ENCODE data around the gene BCL11B.

BCL11B gene

GRCh38 chr14:99266181-99267178 is 5.5 kb downstream of the BCL11B start:
- TF ChIP-seq CTCF (IDR thresholded peaks at IDR 0.05; ENCODE audit: low read depth, low read length) = peak; percentile 100
- DNase-seq (ENCODE audit: extremely low read depth, low read depth) = no peak

- TF ChIP-seq CTCF (IDR thresholded peaks at IDR 0.05; ENCODE audit: low read depth, low read length) = no peak
- no peak for DNase-seq (ENCODE audit: extremely low read depth, low read depth)
These were observed 6.4 kb downstream of the BCL11B start for GRCh38 chr14:99265571-99265970.

GRCh38 chr14:99264691-99265450 is 7.1 kb downstream of the BCL11B start:
- DNase-seq (ENCODE audit: extremely low read depth, low read depth) = no peak
- no peak for TF ChIP-seq CTCF (IDR thresholded peaks at IDR 0.05; ENCODE audit: low read depth, low read length)

- TF ChIP-seq CTCF (IDR thresholded peaks at IDR 0.05; ENCODE audit: low read depth, low read length) = no peak
- no peak for DNase-seq (ENCODE audit: extremely low read depth, low read depth)
These were observed 8.2 kb downstream of the BCL11B start for GRCh38 chr14:99263564-99264330.

GRCh38 chr14:99262977-99263448 is 9.0 kb downstream of the BCL11B start:
- TF ChIP-seq CTCF (IDR thresholded peaks at IDR 0.05; ENCODE audit: low read depth, low read length) = no peak
- DNase-seq (ENCODE audit: extremely low read depth, low read depth) = no peak

GRCh38 chr14:99261912-99262787 is 9.8 kb downstream of the BCL11B start:
- no peak for DNase-seq (ENCODE audit: extremely low read depth, low read depth)
- TF ChIP-seq CTCF (IDR thresholded peaks at IDR 0.05; ENCODE audit: low read depth, low read length) = no peak
